COLO668 (cell line): Measurements from ENCODE around the gene ODAD2.

Experiments used
- DNase-seq: peaks from one replicate; lab custom pipeline; 2025; ENCODE audit not compliant: unreplicated experiment; lab: John Stamatoyannopoulos, UW

The ODAD2 gene

GRCh38 chr10:27857616-27858015, 141.3 kb downstream of the ODAD2 start:
- peak; percentile 27 for DNase-seq

- no peak for DNase-seq
Observed at GRCh38 chr10:27844223-27844622, 154.7 kb downstream of the ODAD2 start.

GRCh38 chr10:27838901-27839300, 160.0 kb downstream of the ODAD2 start:
- DNase-seq = no peak

DNA sequence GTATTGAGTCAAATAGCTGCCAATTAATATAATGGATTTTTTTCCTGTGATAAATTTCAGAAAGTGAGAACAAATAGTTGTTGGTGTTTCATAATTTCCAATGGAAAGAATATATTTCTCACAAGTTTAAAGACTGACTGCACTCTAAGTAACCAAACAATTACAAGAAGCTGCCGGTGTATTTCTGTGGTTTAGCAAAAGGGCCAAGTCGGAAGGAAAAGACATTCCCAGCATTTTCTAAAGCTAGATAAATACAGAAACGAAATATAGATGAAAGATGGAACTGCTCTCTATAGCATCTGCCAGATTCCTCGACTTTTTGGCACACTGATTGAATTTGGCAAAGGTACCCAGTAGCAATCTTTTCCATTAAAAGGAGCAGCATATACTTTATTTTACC, 160.5 kb downstream of the ODAD2 start:
- no peak for DNase-seq

DNA sequence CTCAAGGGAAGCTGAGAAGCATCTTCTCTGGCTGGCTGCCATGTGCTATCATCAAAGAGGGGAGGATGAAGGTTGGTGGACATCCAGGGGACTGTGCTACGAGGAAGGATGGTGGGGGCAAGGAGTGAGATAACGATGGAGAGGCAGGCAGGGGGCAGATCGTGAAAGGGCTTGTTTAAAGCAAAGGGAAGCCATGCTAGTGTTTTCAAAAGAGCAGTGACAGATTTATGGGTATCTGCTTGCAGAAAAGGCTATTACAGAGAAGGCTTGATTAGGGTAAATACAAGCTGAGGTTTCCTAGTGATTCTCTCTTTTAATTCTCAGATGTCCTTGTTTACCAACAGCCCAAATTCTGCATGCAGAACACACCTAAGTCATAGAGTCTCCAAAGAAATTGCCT, 164.4 kb downstream of the ODAD2 start:
- no peak for DNase-seq

DNA sequence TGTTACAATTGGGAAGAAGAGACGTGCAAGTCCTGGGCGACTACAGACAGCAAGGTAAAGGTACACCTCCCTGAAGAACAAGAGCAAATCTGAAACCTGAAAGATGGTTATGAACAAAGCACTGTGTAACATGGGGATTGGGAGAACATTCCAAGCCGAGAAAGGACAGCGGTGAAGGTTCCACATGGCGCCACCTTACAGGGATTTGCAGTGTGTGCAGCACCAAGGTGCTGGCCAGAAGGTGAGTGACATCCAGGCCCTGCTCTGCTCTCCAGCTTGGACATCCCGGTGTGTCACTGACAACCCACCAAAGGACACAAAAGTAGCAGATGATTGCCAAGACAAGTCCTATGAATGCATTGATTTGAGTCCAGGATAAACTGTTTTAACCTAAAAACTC, 165.1 kb downstream of the ODAD2 start:
- DNase-seq = no peak

GRCh38 chr10:27832826-27833225, 166.1 kb downstream of the ODAD2 start:
- DNase-seq = no peak

DNA sequence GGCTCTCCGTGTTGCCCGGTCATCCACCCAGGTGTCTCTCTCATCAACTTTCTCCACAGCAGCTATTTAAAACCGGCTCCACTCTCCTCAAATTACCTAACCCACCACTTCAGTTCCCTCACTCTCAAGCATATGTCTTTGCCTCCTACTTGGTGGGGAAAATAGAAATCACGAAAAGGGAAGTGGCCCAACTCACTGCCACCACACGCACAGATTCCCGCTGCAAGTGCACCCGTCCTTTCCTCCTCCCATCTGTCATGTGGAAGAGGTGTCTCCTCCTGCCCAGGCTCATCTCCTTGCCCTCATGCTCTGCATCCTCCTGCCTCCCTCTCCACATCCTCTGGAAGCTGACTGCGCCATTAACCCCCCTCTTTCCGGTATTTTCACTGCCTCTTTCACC, 172.5 kb downstream of the ODAD2 start:
- no peak for DNase-seq

- DNase-seq = no peak
Observed at GRCh38 chr10:27822301-27822700, 176.6 kb downstream of the ODAD2 start.

- no peak for DNase-seq
Observed at GRCh38 chr10:27820637-27821036, 178.2 kb downstream of the ODAD2 start.

GRCh38 chr10:27819781-27820531, 178.9 kb downstream of the ODAD2 start:
- DNase-seq = no peak

GRCh38 chr10:27816320-27816719, 182.6 kb downstream of the ODAD2 start:
- no peak for DNase-seq

- no peak for DNase-seq
Observed at GRCh38 chr10:27815846-27816245, 183.0 kb downstream of the ODAD2 start.

DNA sequence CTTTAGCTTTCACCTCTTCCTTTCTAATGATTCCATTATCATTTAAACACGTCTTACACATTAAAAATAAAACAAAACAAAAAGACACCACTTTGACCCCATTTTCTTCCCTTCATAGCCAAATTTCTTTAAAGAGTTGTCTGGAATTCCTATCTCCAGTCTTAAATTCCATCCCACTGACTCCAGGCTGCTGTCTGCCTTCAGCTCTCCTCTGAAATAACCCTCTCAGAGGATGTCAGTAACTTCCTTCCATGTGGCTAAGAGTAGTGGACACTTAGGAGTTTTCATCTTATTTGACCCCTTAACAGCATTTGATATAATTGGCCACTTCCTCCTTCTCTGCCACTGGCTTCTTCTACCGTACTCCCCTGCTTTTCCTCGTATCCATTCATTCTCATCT, 183.6 kb downstream of the ODAD2 start:
- no peak for DNase-seq

- no peak for DNase-seq
Observed at GRCh38 chr10:27805180-27805579, 193.7 kb downstream of the ODAD2 start.

- no peak for DNase-seq
Observed at GRCh38 chr10:27804136-27804535, 194.7 kb downstream of the ODAD2 start.

GRCh38 chr10:27801171-27801785, 197.6 kb downstream of the ODAD2 start:
- no peak for DNase-seq

DNA sequence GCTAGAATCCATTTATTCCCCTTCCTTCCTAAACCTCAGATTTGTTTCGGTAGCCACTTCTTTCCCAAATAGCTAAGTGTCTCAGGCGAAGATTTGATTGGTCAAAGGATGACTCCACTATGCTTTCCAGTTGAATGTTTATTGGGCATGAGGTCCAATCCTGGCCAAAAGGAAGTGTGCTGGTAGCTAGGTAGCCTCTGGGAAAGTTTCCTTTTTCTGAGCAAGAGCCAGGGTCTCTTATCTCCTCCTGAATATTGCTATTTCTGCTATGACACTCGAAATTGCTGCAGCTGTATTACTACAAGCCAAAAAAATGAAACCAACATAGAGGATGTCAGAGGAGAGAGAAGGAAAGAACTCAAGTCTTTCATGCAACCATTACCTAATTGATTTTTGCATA, 199.8 kb downstream of the ODAD2 start:
- DNase-seq = no peak

DNA sequence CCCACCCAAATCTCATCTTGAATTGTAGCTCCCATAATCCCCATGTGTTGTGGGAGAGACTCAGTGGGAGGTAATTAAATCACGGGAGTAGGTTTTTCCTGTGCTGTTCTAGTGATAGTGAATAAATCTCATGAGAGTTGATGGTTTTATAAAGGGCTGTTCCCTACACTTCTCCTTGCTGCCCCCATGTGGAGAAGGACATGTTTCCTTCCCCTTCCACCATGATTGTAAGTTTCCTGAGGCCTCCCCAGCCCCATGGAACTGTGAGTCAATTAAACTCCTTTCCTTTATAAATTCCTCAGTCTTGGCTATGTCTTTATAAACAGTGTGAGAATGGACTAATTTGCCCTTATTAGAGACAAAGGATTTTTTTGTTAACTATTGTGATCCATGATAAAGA, 204.7 kb downstream of the ODAD2 start:
- no peak for DNase-seq

GRCh38 chr10:27792216-27792615, 206.7 kb downstream of the ODAD2 start:
- no peak for DNase-seq

GRCh38 chr10:27784272-27784671, 214.6 kb downstream of the ODAD2 start:
- DNase-seq = no peak

DNA sequence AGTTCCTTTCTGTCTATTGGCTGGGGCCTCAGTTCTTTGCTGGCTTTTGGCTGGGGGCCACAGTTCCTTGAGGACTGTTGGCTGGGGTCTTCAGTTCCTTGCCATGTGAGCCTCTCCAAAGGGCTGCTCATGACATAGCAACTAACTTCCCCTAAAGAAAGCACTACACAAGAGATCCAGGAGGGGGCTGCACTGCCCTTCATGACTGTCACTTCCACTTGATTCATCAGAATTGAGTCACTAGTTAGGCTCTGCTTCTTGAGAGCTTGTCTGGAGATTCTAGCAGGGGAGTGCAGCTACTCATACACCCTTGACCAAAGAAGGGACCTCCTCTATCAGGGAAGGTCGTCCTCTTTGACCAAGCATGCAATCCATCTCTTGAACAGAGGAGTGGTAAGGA, 215.2 kb downstream of the ODAD2 start:
- DNase-seq = peak; percentile 3

DNA sequence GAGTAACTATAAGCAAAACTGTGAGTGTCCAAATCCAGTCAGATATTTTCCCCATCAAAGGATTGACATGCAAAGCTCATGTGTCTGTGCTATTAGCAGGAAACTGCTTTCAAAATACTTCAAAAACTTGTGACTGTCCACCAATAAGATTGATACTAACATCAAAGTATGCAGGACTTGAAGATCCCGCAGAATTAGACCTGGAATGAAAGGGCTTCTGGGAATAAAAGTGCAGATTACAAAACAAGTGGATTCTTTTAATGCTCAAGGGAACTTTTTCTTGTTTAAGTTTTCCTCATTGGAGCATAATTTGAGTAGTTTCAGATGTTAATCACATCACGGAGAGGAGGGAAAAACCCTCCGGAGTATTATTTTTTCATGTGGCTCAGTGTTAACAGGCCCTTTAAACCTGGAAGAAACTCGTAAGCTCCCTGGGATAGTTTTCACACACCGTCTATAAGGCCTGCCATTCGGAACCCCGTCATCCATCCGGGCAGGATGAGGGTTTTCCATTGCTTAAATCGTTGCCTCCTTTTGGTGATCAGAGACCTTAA, 219.3 kb downstream of the ODAD2 start:
- DNase-seq = no peak
